ENCODE measurements around the gene ABCF1.
"Not testable (repeated sequence)": the region's sequence is repeated elsewhere in the genome, so short reads cannot be mapped to it uniquely, and the experiment has no call there.

- TF ChIP-seq CTCF (IDR thresholded peaks at IDR 0.05) (peak in 5 of 7 experiments; percentile 56 to 86 (median 84)), POLR2AphosphoS5 (IDR thresholded peaks at IDR 0.05) (peak in 1 of 3 donors; percentile 68)
- not testable (repeated sequence) for TF ChIP-seq POLR2A (IDR thresholded peaks at IDR 0.05)
Measured at GRCh38 chr6:30597315-30598144, 26.3 kb downstream of the ABCF1 start.
